ENCODE measurements around the gene LZTR1. TPM values are rescaled to one million over a fixed set of nuclear protein-coding genes. Genes with fewer than 3 reads are reported as not detected.

The LZTR1 gene
- polyA plus RNA-seq, 1 of the 3 experiments (the other 2 are of a cell fraction), result 37.7 TPM

DNA sequence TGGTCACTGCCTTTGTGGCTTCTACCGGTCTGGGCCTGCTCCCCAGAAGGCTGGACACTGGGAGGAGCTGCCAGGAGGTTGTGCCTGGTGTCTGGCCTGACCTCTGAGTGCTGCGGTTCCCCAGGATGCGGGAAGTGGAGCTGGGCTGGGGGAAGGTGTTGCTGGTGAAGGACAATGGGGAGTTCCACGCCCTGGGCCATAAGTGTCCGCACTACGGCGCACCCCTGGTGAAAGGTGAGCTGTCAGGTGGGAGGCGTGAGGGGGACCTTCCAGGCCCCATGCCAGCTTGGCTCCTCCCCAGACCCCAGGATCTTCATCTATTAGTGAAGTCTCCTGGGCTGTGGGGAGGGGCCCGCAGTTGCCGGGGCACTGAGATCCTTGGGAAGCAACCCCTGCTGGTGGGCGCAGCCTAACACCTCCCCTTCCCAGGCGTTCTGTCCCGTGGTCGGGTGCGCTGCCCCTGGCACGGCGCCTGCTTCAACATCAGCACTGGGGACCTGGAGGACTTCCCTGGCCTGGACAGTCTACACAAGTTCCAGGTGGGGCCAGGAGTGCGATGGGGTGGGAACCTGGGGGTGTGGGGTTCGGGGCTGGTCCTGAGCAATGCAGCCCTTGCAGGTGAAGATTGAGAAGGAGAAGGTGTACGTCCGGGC is 8.3 kb upstream of the LZTR1 start:
- Histone ChIP-seq H3K4me3 (ENCODE audit: low read depth in 2 of 2, low read length in 1 of 2) (no peak overlapping the region), H3K4me2 (no peak overlapping the region), H3K79me2 (ENCODE audit: insufficient read depth) (no peaks in the 10 kb centered on the region), H3K9me2 (no peaks in the 10 kb centered on the region), H3K27ac (ENCODE audit: low read depth in 2 of 2, low read length in 1 of 2) (no peak overlapping the region), H2AFZ (ENCODE audit: low read depth) (no peak overlapping the region), H3K27me3 (ENCODE audit: insufficient read depth) (no peaks in the 10 kb centered on the region), H3K9ac (no peak overlapping the region), H3K9me3 (no peaks in the 10 kb centered on the region), H3F3A (replicated peaks; ENCODE audit: insufficient read depth) (no peaks in the 10 kb centered on the region), H3K36me3 (replicated peaks in 1 of 2; ENCODE audit: control insufficient read depth in 1 of 2, insufficient read depth in 2 of 2, low read length in 1 of 2) (no peaks in the 10 kb centered on the region), H3K4me1 (ENCODE audit: control insufficient read depth in 1 of 2, insufficient read depth in 2 of 2, low read depth in 1 of 2, low read length in 1 of 2) (peaks cover 0 to 7% of the 10 kb centered on the region in 2 experiments; a peak in 1 of 4 replicates), H4K20me1 (ENCODE audit: insufficient read depth) (no peaks in the 10 kb centered on the region)
- ChIA-PET CTCF (interaction anchor here (0.6 to 7.4 kb wide), 4 partner anchors 8 to 88 kb away, joined by 3 to 44 read pairs (median 4); no protein-coding TSS in a partner anchor), POLR2A (interaction anchor here (1.6 kb wide), 1 partner anchor 9 kb away, joined by 6 read pairs; the partner anchor contains the start of gene LZTR1)
- no peak for DNase-seq
- TF ChIP-seq SMC3 (IDR thresholded peaks at IDR 0.05; ENCODE audit: low read depth, low read length), result no peak
- TF ChIP-seq, protein P1, sequence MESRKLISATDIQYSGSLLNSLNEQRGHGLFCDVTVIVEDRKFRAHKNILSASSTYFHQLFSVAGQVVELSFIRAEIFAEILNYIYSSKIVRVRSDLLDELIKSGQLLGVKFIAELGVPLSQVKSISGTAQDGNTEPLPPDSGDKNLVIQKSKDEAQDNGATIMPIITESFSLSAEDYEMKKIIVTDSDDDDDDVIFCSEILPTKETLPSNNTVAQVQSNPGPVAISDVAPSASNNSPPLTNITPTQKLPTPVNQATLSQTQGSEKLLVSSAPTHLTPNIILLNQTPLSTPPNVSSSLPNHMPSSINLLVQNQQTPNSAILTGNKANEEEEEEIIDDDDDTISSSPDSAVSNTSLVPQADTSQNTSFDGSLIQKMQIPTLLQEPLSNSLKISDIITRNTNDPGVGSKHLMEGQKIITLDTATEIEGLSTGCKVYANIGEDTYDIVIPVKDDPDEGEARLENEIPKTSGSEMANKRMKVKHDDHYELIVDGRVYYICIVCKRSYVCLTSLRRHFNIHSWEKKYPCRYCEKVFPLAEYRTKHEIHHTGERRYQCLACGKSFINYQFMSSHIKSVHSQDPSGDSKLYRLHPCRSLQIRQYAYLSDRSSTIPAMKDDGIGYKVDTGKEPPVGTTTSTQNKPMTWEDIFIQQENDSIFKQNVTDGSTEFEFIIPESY (IDR thresholded peaks at IDR 0.05; ENCODE audit: borderline replicate concordance, low read depth), result no peak
- TF ChIP-seq NFIC (IDR thresholded peaks at IDR 0.05; ENCODE audit: borderline replicate concordance), result no peak
- no peak for TF ChIP-seq GABPA (IDR thresholded peaks at IDR 0.05; ENCODE audit: low read depth)
- no peak for TF ChIP-seq FOSL2 (IDR thresholded peaks at IDR 0.05; ENCODE audit: borderline replicate concordance, low read depth)
- TF ChIP-seq TAF1 (IDR thresholded peaks at IDR 0.05; ENCODE audit: borderline replicate concordance, low read depth, low read length), result no peak
- TF ChIP-seq, protein P2, sequence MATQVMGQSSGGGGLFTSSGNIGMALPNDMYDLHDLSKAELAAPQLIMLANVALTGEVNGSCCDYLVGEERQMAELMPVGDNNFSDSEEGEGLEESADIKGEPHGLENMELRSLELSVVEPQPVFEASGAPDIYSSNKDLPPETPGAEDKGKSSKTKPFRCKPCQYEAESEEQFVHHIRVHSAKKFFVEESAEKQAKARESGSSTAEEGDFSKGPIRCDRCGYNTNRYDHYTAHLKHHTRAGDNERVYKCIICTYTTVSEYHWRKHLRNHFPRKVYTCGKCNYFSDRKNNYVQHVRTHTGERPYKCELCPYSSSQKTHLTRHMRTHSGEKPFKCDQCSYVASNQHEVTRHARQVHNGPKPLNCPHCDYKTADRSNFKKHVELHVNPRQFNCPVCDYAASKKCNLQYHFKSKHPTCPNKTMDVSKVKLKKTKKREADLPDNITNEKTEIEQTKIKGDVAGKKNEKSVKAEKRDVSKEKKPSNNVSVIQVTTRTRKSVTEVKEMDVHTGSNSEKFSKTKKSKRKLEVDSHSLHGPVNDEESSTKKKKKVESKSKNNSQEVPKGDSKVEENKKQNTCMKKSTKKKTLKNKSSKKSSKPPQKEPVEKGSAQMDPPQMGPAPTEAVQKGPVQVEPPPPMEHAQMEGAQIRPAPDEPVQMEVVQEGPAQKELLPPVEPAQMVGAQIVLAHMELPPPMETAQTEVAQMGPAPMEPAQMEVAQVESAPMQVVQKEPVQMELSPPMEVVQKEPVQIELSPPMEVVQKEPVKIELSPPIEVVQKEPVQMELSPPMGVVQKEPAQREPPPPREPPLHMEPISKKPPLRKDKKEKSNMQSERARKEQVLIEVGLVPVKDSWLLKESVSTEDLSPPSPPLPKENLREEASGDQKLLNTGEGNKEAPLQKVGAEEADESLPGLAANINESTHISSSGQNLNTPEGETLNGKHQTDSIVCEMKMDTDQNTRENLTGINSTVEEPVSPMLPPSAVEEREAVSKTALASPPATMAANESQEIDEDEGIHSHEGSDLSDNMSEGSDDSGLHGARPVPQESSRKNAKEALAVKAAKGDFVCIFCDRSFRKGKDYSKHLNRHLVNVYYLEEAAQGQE (IDR thresholded peaks at IDR 0.05; ENCODE audit: low read depth, low read length), result no peak
- TF ChIP-seq YY1 (IDR thresholded peaks at IDR 0.05; ENCODE audit: low read depth), result no peak
- TF ChIP-seq RCOR1 (IDR thresholded peaks at IDR 0.05; ENCODE audit: low read length), result no peak
- TF ChIP-seq, protein P3, sequence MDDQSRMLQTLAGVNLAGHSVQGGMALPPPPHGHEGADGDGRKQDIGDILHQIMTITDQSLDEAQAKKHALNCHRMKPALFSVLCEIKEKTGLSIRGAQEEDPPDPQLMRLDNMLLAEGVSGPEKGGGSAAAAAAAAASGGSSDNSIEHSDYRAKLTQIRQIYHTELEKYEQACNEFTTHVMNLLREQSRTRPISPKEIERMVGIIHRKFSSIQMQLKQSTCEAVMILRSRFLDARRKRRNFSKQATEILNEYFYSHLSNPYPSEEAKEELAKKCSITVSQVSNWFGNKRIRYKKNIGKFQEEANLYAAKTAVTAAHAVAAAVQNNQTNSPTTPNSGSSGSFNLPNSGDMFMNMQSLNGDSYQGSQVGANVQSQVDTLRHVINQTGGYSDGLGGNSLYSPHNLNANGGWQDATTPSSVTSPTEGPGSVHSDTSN (IDR thresholded peaks at IDR 0.05), result no peak
- TF ChIP-seq CHD2 (IDR thresholded peaks at IDR 0.05; ENCODE audit: low read length, partially characterized antibody), result no peak
- no peak for TF ChIP-seq NRF1 (IDR thresholded peaks at IDR 0.05; ENCODE audit: low read depth, low read length)
- TF ChIP-seq, protein P4, sequence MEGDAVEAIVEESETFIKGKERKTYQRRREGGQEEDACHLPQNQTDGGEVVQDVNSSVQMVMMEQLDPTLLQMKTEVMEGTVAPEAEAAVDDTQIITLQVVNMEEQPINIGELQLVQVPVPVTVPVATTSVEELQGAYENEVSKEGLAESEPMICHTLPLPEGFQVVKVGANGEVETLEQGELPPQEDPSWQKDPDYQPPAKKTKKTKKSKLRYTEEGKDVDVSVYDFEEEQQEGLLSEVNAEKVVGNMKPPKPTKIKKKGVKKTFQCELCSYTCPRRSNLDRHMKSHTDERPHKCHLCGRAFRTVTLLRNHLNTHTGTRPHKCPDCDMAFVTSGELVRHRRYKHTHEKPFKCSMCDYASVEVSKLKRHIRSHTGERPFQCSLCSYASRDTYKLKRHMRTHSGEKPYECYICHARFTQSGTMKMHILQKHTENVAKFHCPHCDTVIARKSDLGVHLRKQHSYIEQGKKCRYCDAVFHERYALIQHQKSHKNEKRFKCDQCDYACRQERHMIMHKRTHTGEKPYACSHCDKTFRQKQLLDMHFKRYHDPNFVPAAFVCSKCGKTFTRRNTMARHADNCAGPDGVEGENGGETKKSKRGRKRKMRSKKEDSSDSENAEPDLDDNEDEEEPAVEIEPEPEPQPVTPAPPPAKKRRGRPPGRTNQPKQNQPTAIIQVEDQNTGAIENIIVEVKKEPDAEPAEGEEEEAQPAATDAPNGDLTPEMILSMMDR (IDR thresholded peaks at IDR 0.05), result no peak
- TF ChIP-seq, protein P5, sequence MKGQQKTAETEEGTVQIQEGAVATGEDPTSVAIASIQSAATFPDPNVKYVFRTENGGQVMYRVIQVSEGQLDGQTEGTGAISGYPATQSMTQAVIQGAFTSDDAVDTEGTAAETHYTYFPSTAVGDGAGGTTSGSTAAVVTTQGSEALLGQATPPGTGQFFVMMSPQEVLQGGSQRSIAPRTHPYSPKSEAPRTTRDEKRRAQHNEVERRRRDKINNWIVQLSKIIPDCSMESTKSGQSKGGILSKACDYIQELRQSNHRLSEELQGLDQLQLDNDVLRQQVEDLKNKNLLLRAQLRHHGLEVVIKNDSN (IDR thresholded peaks at IDR 0.05; ENCODE audit: borderline replicate concordance, low read depth), result no peak
- TF ChIP-seq SIN3A (IDR thresholded peaks at IDR 0.05; ENCODE audit: borderline replicate concordance, low read depth, low read length), result no peak
- TF ChIP-seq, protein P6, sequence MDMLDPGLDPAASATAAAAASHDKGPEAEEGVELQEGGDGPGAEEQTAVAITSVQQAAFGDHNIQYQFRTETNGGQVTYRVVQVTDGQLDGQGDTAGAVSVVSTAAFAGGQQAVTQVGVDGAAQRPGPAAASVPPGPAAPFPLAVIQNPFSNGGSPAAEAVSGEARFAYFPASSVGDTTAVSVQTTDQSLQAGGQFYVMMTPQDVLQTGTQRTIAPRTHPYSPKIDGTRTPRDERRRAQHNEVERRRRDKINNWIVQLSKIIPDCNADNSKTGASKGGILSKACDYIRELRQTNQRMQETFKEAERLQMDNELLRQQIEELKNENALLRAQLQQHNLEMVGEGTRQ (IDR thresholded peaks at IDR 0.05; ENCODE audit: borderline replicate concordance, low read depth, low read length), result no peak
- 33% methylated on average over 1 of the region's 21 CpGs for WGBS (ENCODE audit: low lambda C conversion rate)

Data from SK-N-SH (cell line).